T-helper 1 cell (primary cell): ENCODE results near the gene ZSWIM6.
"Not testable (repeated sequence)": the region's sequence is repeated elsewhere in the genome, so short reads cannot be mapped to it uniquely, and the experiment has no call there.

Experiments used
- DNase-seq, 5 donors: peaks; one replicate each; pipeline ENCODE4 v3.0.0-alpha.2; 2012 to 2020

Gene ZSWIM6

DNA sequence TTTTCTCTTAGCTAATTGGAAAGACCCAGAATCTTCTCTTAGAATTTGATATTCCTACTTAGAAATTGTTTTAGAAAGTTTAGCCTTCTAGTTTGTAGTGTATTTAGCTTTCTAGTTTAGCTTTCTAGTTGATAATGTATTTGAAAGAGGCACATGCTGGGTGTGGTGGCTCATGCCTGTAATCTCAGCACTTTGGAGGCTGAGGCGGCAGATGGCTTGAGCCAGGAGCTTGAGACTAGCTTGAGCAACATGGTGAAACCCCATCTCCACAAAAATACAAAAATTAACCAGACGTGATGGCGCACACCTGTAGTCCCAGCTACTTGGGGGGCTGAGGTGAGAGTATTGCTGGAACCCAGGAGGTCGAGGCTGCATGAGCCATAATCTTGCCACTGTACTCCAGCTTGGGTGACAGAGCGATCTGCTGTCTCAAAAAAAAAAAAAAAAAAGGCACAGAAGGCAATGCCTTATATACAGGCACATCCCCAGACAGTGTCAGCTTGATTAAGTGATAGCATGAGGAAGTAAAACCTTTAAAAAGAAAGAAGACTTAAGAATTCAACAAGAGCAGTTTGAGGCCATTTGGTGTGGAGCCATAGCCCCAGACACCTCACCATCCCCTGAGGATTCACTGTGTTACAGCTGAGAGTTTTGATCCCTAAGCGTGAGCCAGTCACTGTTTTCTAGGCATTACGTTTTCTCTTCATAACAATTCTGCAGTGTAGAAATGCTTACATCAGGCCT is 34.6 kb downstream of the ZSWIM6 start:
- DNase-seq, result no peak

DNA sequence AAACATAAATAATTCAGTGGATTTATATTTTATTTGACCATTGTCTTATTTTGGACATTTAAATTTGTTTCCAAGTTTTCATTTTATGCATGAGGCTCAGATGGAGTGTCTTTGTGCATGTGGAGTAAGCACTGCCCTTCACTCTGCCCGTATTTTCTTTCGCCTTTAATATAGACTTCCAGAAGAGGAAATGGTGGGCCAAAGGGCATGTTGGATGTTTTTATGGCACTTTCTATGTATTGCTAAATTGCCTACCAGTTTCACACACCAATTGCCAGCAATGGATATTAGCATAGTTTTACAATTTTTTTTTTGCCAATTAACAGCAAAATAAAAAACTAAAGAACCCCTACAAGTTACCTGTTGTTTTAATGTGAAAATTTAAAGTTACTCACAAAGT is 38.4 kb downstream of the ZSWIM6 start:
- no peak for DNase-seq

DNA sequence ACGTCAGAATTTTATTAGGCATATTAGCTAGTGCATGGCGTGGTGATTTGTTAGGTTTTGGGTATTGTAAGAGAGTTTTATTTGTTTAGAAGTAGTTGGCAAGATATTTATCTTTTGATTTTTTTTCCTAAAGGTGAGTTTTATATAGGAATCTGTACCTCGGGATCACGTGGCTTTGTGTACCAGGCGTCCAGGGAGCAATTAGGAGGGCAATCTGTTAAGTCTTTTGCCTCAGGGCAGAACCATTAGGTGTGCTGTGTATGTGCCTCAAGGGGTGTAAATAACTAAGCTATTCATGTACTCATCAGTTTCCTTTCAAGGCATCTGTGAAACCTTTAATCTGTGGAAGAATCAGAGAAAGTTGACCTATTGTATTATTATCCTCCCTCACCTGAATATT is 39.4 kb downstream of the ZSWIM6 start:
- DNase-seq, result no peak

DNA sequence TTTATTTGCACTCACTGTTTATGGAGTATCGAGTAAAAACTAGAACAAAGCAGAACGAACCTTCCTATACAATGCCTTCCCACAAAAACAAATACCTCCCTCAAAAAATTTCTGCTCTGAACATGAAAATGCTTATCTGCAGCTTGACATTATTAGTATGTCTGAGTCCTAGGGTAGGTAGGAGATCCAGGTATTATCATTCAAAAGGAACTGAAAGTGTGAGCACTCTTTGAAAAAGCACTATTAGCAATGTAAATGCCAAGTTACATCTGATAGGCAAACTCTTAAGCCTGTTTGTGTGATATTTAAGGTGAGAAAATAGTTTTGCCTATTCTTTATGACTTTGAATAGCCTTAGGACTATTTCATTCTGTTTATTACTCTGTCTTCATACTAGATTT is 47.6 kb downstream of the ZSWIM6 start:
- DNase-seq, result no peak

DNA sequence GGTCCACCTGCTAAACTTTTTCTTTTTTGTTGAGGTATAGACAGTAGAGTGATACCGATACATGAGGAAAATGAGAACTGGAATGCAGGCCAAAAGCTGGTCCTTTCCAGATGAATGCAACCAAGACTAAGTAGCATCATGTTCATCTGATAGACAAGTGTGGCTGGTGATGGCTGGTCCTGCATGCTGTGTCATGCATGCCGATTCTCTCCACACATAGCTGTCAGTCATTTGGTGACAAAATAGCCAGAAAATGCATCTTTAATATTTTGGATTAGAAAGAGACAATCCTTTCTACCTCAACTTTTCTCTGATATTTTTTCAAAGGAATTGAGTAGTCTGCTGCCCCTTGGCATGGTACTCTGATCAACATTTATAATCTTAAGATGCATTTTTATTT is 49.9 kb downstream of the ZSWIM6 start:
- DNase-seq, result no peak

DNA sequence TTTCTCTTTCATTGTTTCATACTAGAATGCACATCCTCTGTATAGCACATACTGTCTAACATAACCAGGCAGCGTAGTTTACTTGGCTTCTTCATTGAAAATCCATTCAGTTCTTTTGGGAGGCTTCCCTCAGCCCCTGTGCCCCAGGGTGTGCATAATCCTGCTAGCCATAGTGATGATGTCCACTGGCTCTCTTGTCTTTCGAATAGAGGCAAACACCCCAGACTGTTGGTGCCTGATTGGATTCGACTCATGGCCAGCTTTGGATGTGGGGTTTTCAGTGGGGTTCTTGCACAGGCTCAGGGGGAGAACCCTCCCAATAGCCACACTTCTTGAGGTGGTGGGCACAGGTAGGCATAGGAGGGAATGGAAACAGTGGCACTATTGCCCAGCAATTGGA is 53.6 kb downstream of the ZSWIM6 start:
- DNase-seq, result no peak

DNA sequence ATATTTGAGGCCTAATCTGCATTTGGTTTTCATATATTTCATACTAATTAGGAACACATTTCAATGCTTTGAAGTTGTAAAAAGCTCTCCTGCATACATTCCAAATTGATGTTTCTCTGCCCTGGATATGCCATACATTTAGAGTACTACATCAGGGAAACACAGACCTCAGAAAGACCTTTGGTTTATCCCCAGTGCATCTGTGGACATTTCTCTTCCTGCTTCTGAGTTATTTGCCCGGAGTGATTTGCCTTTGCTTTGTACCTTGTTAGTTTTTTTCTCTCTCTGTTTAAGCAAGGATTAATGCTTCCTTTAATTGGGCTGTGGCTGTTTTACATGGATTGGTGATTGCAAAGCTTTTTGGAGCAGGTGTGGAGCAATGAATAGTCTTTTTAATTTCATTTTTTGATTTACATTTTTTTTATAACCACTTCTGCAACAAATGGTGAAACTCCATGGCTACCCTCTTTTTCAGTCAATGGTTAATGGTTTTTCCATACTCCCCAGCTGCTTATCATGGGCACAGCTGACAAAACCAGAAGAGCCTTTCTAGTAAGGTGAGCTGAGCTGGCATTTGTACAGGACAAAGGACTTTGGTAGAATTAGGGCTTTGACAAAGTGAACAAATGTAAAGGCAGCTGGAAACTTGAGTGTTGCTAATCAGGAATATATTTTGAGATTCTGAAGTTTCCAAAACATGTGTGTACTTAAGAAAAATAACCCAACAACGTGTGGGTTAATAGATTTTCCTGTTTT is 54.2 kb downstream of the ZSWIM6 start:
- no peak for DNase-seq

DNA sequence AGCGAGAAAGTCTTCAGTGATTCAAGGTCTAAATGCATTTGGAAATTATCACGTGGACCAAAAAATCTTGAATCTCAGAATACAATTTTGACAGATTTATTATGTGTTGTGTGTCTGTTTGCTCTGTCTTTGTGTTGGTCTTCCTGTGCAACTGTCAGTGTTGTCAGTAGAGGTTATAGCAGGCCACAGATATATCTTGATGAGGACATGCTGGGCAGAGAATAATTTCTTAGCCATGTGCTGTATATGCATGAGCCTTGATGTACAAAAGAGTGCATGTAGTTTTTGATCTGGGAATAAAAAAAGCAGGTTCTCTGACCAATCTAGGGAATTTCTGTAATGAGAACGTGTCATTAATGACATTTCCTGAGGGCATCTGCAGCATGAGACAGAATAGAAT is 57.6 kb downstream of the ZSWIM6 start:
- no peak for DNase-seq

DNA sequence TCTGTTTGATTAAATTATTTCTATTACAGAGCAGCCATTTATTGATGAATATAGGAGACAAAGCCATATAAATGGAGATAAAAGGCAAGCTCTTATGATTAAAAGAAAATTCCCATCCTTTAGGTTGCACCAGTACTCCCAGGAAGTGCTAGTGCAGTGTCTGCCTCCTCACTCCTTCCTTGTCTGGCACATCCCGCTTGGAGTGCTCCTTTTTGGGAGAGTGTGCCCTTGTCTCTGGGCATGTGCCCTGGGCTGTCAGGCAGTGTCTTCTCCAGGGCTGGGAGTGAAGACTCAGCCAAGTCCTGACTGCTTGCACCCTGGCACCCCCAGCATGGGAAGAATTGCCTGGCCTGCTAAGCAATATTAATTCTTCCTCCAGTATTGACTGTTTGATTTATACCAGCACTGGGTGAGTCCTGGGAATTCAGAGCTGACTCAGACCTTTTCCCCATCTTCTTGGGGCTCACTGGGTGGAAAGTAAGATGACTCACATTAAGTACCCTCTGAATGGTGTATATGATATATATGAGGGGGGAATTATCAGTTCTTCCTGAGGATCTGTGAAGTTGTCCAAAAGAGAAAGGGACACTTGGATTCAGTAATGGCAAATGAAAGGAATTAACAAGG is 62.1 kb downstream of the ZSWIM6 start:
- no peak for DNase-seq

DNA sequence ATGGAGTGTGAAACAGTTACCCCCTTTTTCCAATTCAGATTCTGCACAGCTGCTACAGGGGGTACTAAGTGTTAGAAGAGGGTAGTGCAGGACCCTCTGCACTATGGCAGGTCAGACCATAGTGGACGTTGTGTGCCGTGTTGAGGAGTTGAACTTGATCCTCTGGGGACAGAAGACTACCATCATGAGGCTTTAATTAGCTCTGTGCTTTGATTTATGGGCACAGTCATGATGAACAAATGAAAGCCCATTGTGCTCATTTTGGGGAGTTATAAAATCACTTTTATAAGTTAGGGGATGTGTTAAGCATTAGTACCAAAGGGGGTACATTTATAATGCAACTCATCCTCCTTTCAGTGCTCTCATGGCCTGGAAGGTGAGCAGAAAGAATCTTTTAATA is 62.7 kb downstream of the ZSWIM6 start:
- DNase-seq, result no peak

DNA sequence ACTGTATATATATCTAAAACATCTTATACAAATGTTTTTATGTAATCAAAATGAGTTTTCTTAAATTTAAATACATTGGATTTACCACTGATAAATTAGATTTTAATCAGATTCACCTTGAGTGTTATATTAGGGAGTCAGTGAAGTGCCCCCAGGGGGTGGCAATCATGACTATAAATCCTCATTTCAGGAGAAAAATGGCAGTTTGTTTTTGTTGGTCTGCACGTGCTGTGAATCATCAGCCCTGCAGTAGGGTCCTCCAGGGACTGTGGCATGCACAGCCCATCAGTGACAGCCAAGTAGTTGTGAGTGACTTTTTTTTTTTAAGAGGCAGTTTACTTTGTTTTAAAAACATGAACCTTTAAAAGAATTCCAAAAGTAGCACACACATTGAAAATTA is 65.2 kb downstream of the ZSWIM6 start:
- DNase-seq, result no peak

DNA sequence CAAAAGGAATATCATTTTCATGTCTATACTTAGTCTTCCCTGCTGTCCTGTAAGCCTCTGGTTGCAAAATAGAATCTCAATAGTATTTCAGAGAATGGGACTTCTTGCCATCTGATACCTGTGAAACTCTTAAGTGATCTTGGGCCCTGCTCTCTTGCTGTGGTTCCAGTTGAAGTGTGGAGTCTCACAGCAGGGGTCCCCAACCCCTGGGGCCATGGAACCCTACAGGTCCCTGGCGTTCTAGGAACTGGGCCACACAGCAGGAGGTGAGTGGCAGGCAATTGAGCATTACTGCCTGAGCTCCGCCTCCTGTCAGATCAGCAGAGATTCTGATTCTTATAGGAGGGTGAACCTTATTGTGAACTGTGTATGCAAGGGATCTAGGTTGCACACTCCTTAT is 65.9 kb downstream of the ZSWIM6 start:
- DNase-seq, result no peak

DNA sequence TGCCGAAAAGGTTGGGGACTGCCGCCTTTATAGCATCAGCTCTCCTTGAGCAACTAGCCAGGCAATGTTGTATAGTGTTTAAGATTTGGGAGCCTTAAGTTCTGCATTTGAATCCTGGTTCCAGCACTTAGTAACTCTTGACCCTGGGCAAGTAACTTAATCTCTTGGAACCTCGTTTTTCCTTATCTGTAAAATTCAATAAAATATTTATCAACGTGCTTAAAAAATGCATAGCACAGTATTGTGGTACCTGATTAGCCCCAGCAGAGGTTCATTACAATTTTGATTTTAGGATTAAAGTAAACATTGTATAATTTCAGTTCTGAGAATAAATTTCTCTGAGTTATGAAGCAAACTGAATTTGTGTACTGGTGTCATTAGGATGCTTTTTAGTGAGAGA is 66.4 kb downstream of the ZSWIM6 start:
- no peak for DNase-seq

DNA sequence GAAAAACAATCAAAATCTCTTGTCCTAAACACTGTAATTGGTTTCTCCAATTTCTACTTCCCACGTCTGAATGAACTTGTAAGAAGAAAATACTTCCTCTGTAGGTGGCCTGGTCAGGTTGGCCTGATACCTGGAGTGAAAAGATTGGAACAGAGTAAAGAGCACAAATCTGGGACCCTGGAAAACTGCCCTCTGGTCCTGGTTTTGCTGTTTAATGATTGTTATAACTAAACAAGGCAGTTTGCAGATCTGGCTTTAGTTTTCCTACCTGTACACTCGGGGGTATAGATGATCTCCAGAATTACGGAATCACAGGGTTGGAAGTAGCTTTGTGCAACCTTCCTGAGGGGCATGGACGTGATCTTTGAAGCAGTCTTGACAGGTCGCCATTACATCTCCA is 67.6 kb downstream of the ZSWIM6 start:
- DNase-seq, result no peak

DNA sequence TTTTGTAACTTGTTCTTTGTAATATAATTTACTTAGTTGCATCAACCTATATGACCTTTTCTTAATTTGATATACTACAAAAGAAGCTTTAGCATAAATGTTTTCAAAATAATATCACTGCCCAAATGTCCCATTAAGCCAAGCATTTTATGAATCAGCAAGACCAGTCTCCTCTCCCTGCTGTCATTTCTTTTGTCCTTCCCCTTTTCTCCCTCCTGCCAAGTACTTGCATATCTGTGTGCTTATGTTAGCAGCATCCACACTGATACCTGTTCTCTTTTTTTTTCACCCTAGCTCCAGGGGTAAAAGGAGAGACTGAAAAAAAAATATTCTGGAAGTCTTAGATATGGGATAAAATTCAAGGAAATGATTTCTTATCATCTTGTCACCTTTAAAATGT is 69.7 kb downstream of the ZSWIM6 start:
- no peak for DNase-seq

DNA sequence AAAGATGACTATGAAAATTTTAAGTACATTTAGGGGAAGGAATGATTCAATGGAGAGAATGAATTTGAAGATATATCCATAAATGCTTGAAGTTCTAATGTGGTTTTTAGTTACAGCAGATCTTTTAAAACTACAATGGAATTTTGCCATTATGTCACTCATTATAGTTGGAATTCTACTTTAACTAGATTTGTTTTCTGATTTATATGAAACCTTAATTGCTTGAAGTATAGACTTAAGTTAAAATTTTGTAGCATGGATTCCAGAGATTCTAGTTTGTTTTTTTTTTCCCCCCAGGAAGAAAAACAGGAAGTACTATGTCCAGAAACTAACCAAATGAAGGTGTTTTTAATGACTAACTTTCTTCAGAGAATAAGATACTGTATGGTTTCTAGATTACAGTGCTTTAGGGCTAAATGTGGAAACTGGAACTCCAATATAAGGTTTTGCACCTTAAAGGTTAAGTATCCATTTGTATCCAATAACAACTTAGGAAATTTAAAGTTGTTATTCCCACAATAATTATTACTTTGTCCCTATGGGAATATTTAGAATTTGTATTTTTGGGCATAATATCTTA is 70.3 kb downstream of the ZSWIM6 start:
- DNase-seq, result no peak

DNA sequence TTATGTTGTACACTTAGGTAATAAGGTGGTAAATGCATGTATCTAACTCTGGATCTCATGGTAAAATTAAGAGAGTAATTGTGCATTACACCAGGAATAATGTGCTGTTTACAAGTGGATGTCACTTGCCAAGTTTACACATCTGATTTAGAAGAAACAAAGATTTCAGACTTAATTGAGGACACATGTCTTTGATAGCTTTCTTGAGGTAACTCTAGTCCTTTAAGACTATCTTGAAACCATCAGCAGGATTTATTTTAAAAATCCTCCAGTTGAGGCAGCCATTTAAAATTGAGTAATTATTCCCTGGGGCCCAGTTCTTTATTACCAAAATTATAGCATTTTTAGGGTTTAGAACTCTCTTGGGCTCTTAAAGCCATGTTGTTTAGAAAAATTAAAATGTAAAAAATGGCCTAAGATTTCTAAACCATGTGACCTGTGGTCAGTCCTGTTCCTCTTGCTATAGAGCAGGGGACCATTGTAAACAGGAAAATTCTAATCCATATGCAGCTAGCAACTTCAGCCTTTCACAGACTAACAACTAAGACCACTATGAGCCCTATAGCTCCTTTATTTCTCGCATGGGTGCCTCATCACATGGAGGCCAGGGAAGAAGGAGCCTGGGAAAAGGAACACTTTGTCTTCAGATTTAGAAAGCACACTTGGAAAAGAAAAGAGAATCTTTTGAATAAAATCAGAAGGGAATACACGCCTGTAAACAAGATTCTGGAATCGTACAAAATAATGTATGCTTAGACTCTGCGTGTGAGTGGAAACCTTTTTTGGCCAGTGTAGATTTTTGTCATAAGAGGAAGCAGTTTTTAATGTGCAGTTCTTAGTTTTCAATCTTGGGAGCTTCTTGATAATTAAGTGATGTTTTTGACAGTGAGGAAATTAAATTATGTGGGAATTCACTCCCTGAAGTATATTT is 71.2 kb downstream of the ZSWIM6 start:
- DNase-seq, result no peak

DNA sequence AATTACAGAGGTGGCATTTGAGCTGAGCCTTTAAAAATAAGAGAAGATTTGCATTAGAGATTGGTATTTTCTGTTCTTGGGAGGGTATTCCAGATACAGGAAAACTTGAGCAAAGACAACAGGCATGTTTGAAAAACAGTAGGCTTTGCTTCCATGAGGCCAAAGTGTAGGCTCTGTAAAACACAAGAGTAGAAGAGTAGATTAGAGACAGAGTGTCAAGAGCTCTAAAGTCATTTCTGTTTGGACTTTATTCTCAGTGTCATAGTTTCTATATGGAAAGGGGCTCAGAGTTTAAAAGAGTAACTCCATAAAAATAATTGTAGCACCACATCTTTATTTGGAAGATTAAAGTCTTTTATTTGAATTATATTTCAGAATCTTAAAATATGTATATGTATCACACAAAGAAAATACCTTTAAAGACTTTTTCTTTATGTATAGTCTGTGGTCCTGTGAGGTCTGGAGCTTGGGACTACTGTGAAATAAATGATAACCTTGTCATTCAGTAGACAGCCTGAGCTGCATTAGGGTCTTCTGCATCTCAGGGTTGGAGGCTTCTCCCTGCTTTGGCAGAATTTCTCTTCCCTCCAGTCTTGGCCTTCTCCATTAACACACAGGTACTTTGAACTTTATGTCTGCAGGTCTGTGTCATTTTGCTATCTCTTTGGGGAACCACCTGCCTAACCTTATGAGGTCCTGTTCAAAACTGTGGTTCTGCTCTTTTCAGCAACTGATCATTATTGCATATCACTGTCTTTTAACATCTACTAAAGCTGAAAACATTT is 73.6 kb downstream of the ZSWIM6 start:
- DNase-seq, result no peak

DNA sequence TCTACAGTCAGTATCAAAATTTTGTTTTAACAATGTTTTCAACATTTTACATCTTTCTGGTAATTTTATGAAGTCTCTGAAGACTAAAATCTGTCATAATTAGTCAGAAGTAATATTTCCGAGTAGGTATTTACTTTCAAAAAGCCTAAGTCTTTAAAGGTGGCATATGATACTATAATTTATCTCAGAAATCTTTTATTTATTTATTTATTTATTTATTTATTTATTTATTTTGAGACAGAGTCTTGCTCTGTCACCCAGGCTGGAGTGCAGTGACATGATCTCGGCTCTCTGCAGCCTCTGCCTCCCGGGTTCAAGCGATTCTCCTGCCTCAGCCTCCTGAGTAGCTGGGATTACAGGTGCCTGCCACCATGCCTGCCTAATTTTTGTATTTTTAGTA is 74.4 kb downstream of the ZSWIM6 start:
- DNase-seq, result not testable (repeated sequence)

DNA sequence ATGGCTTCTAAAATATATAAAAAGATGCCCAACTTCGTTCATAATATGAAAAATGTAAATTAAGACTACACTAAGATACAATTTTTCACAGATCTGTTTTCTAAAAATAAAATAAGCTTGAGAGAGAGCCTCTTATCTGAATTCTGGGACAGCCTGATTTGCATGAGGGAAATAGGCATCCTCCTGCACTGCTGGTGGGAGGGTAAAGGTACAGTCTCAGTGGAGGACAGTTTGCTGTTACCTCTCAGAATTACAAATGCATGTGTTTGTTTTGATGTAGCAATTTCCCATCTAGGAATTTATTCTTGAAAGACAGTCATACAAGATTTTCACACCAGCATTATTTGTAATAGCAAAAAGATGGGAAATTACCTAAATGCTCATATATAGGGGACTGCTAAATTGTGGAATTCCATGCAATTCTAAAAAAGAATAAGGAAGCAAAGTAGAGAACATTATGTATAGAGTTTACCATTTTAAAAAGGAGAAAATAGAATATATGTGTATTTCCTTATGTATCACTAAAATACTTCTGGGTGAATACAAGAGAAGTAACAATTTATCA is 75.7 kb downstream of the ZSWIM6 start:
- DNase-seq, result no peak

DNA sequence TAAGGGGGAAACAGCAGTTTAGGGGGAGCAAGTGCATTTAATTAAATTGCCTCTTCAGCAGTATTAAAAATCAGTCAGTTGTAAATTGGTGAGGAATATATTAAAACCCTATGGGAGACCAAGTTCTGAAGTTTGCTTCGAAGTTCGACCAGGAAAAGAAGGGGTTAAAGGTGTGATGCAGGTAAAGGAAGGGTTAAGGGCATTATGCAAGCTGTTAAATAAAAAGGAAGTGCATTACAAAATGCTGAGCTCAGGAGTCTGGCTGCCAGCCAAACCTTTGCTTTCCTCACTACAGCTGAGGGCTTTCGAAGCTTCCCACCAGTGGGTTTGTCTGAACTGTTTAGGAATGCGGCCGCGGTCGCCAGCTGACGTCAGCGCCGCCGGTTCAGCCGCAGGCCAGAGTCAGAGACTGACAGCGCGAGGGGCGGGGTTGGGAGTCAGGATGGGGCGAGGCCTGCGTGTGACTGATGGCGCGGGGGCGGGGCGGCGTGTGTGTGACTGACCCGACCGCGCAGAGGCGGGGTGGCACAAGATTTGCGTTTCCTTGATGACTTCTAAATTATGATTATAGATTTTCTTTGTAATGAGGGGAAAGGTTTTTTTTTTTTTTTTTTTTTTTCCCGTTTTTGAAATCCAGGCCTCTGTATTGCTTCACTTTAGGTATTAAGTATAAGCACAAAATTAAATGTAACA is 76.6 kb downstream of the ZSWIM6 start:
- peak; percentile 94 to 98 (median 96) for DNase-seq
